ENCODE measurements around the gene UBAP1L.
"Not testable (repeated sequence)": the region's sequence is repeated elsewhere in the genome, so short reads cannot be mapped to it uniquely, and the experiment has no call there.

Gene UBAP1L

DNA sequence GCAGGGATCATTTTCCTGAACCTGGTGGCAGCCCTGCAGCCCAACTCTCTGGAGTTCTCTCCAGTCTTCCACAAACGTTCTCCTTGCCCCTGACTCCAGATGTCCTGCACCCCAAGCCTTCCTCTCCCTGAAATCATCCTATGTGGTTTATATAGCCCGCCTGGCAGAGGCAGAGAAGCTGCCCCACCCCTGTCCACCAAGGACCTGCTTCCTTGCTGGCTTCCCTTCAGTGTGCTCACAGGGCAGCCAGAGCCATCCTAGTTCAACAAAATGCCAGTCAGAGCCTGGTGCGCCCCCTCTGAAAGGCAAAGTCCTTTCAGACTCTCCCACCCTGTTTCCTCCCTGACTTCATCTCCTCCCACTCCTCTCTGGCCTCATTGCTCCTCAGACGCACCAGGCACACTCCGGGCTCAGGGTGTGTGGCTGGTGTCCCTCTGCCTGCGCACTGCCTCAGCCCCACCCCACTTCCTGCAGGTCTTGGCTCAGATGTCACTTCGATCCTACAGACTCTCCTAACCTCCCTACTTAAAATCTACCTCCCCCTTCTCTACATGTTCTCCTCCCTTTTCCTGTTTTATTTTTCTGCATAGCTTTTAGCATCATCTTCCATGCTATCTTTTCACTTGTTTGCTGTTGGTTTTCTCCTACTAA lies 32.6 kb downstream of the UBAP1L start:
- no peak for DNase-seq

DNA sequence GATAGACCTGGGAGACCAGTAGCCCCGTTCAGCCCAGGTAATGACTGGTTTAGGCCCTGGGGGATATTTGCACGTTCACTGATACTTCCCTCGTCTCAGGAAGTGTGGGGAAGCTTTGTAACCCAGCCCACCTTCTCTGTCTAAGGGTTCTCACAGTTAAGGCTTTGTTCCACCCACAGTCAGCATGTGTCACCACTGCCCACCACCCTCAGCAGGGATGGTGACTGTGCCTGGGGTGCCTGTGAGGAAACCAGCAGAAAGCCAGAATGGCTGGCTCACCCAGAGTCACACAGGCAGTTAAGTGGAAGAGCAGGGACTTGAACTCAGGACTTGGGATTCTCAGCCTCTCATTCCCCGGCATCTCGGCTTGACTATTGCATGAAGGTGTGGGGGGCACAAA lies 33.2 kb downstream of the UBAP1L start:
- DNase-seq = no peak

DNA sequence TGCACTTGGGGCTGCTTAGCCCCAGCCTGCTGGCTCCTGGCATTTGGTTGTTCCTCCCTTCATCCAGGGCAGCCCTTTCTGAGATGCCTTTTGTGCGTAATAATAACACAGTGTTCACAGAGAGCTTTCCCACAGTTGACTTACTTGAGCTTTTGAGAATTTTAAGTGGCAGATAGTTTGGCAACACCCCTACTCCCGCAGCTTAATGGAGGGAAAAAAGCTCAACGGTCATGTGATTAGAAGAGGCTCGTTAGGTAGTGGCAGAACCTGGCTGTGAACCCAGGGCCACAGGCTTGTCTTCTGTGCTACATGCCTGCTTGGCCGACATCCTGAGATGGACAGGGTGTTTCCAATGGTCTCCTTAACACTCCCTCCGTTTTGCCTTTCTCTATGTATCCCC lies 33.7 kb downstream of the UBAP1L start:
- no peak for DNase-seq

DNA sequence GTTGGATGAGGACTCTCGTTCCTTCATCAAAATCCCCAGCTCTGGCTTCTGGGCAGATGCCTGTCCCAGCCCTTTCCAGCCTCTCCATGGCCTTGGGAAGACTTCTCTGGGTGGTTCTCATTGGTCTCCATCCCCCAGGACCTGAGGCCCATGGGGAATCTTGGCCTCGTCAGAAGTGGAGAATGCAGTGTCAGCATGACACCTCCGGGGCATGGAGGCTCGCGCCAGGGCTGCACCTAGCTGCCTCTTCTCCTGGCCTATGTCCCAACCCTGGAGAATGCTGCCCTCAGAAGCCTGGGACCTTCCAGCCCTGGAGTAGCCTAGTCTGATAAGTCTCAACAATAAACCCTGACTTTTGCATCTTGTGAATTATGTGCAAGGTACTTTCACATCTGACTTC lies 35.4 kb downstream of the UBAP1L start:
- DNase-seq = no peak

DNA sequence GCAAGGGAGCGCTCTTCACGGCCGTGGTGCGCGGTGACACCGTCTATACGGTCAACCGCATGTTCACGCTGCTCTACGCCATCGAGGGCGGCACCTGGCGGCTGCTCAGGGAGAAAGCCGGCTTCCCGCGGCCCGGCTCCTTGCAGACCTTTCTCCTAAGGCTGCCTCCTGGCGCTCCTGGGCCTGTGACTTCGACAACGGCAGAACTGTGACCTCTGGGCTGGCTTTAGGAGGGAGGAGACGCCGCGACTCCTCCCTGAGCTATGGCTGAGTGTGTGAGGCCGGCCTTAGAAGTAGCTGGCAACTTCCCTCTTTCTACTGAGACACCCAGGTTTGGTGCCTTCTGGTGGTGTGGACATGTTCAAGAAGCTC lies 37.0 kb downstream of the UBAP1L start:
- DNase-seq = no peak

DNA sequence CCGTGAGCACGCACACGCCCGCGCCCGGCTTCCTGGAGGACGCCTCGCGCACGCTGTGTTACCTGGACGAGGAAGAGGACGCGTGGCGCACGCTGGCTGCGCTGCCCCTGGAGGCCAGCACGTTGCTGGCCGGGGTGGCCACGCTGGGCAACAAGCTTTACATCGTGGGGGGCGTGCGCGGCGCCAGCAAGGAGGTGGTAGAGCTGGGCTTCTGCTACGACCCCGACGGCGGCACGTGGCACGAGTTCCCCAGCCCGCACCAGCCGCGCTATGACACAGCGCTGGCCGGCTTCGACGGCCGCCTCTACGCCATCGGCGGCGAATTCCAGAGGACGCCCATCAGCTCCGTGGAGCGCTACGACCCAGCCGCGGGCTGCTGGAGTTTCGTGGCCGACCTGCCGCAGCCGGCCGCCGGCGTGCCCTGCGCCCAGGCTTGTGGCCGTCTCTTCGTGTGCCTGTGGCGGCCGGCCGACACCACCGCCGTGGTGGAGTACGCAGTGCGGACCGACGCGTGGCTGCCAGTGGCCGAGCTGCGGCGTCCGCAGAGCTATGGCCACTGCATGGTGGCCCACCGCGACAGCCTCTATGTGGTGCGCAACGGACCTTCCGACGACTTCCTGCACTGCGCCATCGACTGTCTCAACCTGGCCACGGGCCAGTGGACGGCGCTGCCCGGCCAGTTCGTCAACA lies 37.6 kb downstream of the UBAP1L start:
- DNase-seq = no peak

DNA sequence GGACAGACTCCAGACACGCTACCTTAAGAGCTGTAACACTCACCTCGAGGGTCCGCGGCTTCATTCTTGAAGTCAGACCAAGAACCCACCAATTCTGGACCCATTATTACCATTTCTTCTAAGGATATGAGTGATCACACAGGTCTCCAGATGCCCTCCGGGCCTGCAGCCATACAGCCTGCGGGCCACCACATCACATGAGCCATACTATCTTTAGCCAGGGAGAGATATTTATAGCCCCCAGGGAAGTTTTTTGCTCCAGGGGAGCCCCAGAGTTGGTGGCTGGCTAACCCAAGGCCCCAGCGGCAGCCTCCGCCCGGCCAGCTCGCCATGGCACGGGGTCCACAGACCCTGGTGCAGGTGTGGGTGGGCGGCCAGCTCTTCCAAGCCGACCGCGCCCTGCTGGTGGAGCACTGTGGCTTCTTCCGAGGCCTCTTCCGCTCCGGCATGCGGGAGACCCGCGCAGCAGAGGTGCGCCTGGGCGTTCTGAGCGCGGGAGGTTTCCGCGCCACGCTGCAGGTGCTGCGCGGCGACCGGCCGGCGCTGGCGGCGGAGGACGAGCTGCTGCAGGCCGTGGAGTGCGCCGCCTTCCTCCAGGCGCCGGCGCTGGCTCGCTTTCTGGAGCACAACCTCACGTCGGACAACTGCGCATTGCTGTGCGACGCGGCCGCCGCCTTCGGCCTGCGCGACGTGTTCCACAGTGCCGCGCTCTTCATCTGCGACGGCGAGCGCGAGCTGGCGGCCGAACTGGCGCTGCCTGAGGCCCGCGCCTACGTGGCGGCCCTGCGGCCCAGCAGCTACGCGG lies 38.3 kb downstream of the UBAP1L start, which contains the start of gene KBTBD13:
TSS of gene KBTBD13 (plus strand) at position 261 of the 805 bp plus-strand sequence. CDS start at position 331, 70 bp downstream.
- no peak for DNase-seq

DNA sequence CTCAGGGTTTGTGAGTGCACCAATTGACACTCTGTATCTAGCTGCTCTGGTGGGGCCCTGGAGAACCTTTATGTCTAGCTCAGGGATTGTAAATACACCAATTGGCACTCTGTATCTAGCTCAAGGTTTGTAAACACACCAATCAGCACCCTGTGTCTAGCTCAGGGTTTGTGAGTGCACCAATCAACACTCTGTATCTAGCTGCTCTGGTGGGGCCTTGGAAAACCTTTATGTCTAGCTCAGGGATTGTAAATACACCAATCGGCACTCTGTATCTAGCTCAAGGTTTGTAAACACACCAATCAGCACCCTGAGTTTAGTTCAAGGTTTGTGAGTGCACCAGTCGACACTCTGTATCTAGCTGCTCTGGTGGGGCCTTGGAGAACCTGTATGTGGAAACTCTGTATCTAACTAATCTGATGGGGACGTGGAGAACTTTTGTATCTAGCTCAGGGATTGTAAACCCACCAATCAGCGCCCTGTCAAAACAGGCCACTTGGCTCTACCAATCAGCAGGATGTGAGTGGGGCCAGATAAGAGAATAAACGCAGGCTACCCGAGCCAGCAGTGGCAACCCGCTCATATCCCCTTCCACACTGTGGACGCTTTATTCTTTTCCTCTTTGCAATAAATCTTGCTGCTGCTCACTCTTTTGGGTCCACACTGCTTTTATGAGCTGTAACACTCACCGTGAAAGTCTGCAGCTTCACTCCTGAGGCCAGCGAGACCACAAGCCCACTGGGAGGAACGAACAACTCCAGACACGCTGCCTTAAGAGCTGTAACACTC lies 39.2 kb downstream of the UBAP1L start:
- not testable (repeated sequence) for DNase-seq

DNA sequence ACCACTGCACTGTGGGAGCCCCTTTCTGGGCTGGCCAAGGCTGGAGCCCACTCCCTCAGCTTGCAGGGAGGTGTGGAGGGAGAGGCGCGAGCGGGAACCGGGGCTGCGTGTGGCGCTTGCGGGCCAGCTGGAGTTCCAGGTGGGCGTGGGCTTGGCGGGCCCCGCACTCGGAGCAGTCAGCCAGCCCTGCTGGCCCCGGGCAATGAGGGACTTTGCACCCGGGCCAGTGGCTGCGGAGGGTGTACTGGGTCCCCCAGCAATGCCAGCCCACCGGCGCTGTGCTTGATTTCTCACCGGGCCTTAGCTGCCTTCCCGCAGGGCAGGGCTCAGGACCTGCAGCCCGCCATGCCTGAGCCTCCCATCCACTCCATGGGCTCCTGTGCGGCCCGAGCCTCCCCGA lies 40.1 kb downstream of the UBAP1L start:
- not testable (repeated sequence) for DNase-seq

DNA sequence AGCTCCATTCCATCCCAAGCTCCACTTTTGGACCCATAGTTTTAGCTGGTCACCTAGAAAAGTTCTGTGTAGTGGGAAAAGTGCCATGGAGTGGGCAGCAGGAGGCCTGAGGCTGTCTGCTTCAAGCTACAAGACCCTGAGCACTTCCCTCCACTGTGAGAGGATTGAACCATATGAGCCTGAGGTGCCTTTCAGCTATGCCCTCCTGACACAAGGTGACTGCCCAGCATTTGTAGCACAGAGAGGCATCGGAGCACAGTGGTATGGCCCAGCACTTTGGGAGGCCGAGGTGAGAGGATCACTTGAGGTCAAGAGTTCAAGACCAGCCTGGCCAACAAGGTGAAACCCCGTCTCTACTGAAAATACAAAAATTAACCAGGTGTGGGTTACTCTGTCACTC lies 42.4 kb downstream of the UBAP1L start:
- DNase-seq = no peak

DNA sequence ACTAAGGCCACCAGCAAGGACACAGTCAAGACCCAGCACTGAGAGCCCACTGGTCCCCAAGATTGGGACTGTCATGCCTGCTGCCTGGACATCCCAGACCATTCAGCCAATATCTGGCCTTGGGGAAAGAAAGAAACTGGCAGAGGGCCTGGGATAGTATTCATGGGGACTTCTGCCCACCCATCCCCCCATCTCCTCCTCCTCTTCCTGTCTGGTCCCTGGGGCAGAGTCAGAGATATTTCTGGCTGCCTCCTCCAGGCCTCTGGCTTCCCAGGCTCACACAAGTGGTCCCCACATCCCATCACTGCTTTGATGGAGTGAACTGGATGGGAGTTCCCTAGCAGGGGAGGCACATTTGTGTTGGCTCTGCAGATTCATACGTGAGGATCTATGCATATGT lies 43.0 kb downstream of the UBAP1L start:
- DNase-seq = no peak

DNA sequence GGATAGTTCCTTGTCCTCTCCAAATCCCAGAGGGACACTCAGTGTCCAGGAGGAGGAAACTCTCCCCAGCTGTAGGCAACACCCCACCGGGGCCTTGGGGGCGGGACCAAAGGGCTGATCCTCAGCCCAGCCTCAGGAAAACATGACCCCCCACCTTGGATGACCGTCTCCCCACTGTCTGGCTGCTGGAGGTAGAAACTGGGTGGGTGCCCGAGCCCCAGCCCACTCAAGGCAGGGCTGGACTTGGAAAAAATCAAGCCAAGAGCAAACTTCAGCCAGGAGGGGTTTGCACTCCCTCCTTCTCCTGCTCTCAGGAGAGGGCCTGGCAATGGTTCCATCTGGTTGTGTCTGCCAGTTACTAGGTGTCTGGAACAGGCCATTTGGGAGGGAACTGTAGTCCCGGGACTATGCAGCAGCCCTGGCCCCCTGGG lies 43.6 kb downstream of the UBAP1L start:
- no peak for DNase-seq

DNA sequence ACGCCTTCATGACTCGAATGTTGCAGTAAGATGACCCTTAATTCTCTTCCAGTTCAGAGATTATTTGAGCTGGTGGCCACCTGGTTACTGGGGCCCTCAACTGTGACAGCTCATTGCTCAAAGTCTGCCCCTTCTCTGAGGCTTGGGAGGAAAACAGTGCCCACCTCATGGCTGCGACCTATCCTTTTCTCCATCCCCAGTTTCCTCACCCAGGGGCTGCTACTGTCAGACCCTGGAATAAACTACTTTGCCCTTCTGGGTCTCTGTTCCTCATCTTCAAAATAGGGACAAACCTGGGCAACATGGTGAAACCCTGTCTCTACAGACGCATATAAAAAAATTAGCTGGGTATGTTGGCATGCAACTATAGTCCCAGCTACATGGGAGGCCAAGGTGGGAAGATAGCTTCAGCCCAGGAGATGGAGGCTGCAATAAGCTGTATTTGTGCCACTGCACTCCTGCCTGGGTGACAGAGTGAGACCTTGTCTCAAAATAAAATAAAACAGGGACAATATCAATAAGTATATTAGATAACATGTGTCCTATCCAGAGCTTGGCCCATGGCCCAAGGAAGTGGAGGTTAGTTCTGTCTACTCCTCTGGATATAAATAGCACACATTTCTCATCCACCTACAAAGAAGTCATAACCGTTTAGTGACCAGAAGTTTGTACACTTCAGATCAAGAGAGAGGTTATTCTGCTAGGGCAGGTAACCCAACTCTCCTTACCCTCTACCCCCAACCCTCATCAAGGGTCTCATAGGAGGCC lies 45.0 kb downstream of the UBAP1L start:
- no peak for DNase-seq

DNA sequence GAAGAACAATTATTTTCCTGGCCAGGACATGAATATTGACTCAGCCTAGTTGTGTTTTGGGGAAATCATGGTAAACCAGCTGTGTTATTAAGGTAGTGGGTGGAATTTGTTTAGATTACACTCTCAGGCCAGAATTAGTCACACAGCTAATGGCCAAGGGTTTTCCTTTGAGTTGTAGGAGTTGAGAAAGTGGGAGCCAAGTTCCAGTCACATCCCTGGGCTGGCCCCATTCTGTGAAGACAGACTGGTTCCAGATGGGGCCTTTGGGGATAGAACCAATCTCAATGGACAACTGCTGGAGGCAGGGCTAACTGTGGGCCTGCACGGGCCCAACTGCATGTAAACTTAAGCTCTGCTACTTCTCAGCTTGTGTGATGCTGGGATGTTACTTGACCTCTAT lies 45.8 kb downstream of the UBAP1L start:
- no peak for DNase-seq

DNA sequence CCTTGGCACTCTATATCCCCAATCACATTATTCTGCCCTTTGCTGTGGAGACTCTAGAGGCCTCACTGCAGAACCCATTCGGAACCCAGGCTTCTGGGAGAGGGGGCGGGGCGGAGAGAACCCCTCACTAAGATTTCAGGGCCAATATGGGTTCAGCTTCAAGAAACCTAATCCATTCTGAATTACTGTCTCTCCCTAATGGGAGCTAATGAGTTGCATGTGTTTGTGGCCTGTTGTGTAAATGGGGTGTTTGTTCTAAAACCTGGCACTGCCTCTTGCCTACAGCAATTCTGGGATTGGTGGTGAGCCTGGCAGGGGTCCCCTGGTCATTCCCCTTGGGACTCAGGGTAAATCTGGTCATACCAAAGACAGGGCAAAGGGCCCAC lies 46.6 kb downstream of the UBAP1L start:
- no peak for DNase-seq

DNA sequence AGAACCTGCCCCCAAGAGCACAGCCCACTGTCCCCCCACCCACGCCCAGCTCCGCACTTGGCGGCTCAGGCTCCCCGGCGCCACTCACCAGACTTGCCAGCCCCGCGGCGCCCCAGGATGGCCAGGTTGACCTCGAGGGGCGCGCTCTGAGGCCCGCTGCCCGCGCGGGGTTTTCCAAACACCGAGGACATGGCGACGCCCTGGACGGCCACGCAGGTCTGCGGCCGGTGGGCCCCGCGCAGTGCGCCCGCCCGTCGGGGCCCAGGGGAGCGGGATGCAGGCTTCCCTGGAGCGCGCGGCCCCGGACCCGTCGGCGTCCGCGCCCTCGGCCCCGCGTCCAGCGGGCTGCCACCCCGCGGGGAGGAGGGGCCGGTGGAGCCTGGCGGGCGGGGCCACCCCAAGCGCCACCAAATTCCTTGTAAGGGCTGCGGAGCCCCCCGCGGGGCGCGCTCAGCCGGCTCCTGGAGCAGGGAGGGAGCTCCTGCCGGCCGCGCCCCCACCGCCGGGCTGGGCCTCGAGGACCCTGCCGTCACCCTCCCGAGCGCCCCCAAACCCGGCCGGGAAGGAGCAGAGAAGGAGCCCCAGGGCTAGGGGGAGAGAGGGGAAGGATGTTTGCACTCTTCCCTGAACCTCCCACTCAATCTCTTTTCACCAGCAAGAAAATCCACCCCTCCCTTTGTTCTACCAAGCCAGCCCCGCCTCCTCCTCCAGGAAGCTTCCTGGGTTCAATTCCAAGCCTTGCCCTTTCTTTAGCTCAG lies 47.2 kb downstream of the UBAP1L start, which contains the start of gene RASL12:
TSS of gene RASL12 (minus strand) at position 347 of the 758 bp plus-strand sequence. CDS start at position 191, 156 bp downstream.
- DNase-seq = no peak

DNA sequence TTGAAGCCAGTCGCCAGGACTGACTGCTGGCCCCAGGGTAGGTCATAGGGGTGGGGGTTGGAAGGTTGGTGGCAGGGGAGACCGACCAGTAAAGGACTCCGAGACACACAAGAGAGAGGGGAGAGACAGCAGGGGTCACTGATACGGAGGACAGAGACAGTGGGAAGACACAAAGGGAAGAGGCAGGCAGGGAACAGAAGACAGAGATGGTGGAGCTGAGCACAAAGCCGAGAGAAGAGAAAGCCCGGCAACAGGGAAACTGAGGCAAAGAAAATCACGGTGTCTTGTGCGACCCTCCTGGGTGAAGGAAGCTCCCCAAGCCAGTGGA lies 47.7 kb downstream of the UBAP1L start:
- no peak for DNase-seq

DNA sequence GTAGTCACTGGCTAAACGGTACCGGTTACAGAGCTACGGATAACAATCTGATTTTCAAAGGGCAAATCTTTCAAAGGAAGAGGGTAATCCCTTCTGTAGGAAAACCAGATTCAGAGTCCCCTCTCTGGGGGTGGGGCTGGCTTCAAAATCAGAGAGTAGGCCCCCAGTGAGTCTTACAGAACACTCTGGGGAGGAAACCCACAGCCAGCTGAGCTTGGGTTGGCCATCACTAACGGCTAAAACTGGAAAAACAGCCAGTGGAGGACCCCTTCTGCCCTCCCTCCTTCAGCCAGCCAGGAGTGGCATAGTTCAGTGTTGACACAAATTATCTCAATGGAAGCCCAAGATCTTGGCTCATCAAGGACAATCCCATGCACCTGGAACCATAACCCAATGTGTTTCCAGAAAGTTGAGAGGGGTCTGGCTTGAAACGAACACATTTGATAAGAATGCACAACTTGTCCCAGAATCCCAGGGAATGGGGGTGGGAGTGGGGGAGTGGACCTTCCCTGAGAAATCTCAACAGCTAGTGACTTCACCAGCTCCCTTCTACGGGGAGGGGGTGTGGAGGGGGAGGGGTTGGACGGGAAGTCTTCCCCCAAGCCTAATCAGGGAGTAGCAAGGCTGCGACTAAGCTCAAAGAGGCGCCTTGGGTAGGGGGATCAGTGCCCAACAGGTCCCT lies 48.2 kb downstream of the UBAP1L start:
- no peak for DNase-seq

DNA sequence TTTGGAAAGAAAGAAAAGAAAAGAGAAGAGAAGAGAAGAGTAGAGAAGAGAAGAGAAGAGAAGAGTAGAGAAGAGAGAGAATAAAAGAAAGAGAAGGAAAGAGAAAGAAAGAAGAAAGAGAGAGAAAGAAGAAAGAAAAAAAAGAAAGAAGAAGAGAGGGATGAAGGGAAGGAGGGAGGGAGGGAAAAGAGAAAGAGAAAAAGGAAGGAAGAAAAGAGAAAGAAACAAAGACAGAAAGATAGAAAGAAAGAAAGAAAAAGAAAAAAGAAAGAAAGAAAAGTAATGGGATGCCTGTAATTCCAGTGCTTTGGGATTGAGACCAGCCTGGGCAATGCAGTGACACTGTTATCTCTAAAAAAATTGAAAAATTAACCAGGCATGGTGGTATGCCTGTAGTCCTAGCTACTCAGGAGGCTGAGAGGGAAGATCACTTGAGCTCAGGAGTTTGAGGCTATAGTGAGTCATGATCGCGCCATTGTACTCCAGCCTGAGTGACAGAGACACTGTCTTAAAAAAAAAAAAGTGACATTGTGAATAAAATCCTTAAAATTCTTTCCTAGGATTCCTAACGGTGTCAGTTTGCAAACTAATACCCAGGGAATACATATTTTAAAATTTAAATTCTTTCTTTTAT lies 48.9 kb downstream of the UBAP1L start:
- DNase-seq = no peak

DNA sequence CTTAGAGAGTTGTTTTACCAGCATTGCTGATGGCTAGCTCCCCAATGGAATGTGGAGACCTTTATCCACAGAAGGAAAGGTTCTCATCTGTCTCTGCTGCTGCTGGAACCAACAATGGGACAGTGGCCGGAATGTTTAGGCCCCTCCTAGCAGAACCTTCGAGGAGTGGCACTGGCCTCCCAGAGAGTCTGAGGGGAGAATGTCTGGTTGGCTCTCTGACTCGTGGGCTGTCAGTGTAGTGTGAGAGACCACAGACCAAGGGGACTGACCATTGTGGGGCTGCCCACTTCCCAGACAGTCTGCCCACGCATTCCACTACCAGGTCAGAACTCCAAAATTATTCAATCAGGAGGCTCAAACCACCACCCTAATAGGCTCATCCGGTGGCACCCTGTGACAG lies 52.3 kb downstream of the UBAP1L start:
- DNase-seq = no peak

All from amniotic stem cell (primary cell).